ENCODE data around the gene ASB9. TPM values are rescaled to one million over a fixed set of nuclear protein-coding genes. Genes with fewer than 3 reads are reported as not detected.

The ASB9 gene
- total and polyA plus RNA-seq, 2 of the 8 experiments (the other 6 are each of a cell fraction or from before 2014, with no cell fraction given), result 0.54 to 1.2 TPM

DNA sequence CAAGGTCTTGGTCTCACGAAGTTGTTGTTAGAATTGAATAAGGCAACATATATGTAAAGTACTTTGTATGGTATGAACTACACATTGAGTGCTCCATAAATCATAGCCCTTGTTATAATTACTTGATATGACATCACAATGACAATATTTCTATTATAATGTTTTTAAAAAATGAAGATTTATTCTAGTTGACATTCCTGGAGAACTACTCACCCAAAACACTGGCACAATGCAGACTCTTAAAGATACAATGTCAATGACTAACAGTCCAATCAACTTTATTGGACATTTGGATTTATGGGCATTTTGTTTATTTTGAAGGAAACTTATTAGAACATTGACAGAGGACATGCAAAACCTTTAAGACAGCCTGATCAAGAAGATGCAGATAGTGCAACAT lies 55.3 kb downstream of the ASB9 start:
- H2BK15ac ChIP-seq (ENCODE audit: low read length), result no peak overlapping the region
- ChIA-PET CTCF (ENCODE audit: partially characterized antibody) (no interaction called here), POLR2A (ENCODE audit: partially characterized antibody) (no interaction called here)
- H3K79me2 ChIP-seq (ENCODE audit: control insufficient read depth in 1 of 2, insufficient read depth in 2 of 2, low read length in 2 of 2), result no peaks in the 10 kb centered on the region
- H3K36me3 ChIP-seq (ENCODE audit: control insufficient read depth in 2 of 4, insufficient read depth in 4 of 4, low read length in 3 of 4), result no peaks in the 10 kb centered on the region
- no peak overlapping the region for H2AK5ac ChIP-seq (ENCODE audit: low read depth, low read length)
- H3K4me1 ChIP-seq (replicated peaks in 1 of 4; ENCODE audit: control insufficient read depth in 3 of 4, insufficient read depth in 4 of 4, low read length in 3 of 4), result no peaks in the 10 kb centered on the region
- H3K9ac ChIP-seq (replicated peaks in 1 of 4; ENCODE audit: extremely low read depth in 1 of 4, low read depth in 3 of 4, low read length in 3 of 4), result no peak overlapping the region
- no peaks in the 10 kb centered on the region for H3K27me3 ChIP-seq (replicated peaks in 1 of 4; ENCODE audit: control insufficient read depth in 3 of 4, extremely low read depth in 1 of 4, insufficient read depth in 3 of 4, low read length in 3 of 4)
- no peak overlapping the region for H2AFZ ChIP-seq (ENCODE audit: low read length)
- DNase-seq (ENCODE audit: low read depth in 1 of 2, low spot score in 2 of 2), result no peak
- no peak overlapping the region for H4K5ac ChIP-seq (ENCODE audit: insufficient read length, low read depth, low read length)
- no peak overlapping the region for H3K4me3 ChIP-seq (ENCODE audit: extremely low read depth in 1 of 4, insufficient read depth in 2 of 4, low read depth in 3 of 4, low read length in 4 of 4)
- no peaks in the 10 kb centered on the region for H4K20me1 ChIP-seq (replicated peaks in 1 of 2; ENCODE audit: control insufficient read depth in 1 of 2, insufficient read depth in 2 of 2, low read length in 2 of 2)
- no peak overlapping the region for H2BK20ac ChIP-seq (ENCODE audit: low read length)
- no peak overlapping the region for H3K23ac ChIP-seq (ENCODE audit: insufficient read length)
- no peak overlapping the region for H4K8ac ChIP-seq (ENCODE audit: extremely low read depth, insufficient read depth, low read length)
- H4K91ac ChIP-seq (replicated peaks; ENCODE audit: insufficient read length, low read length), result no peak overlapping the region
- no peak overlapping the region for H2BK120ac ChIP-seq (replicated peaks; ENCODE audit: low read depth, low read length)
- no peak overlapping the region for H2BK12ac ChIP-seq (ENCODE audit: low read depth, low read length)
- 80% methylated on average over 1 of the region's 1 CpG; no CpG with 5 or more reads in 1 of the 2 experiments for WGBS, 2 experiments (ENCODE audit: extremely low coverage in 1 of 2, insufficient coverage in 1 of 2, insufficient read length in 1 of 2, insufficient replicate concordance in 2 of 2, low coverage in 1 of 2, low lambda C conversion rate in 2 of 2, missing lambda C conversion rate in 1 of 2)
- no peak for FAIRE-seq
- H3K79me1 ChIP-seq (ENCODE audit: low read depth, low read length), result no peaks in the 10 kb centered on the region
- H3K4me2 ChIP-seq (ENCODE audit: insufficient read depth in 1 of 2, low read depth in 2 of 2, low read length in 2 of 2), result no peak overlapping the region
- no peak overlapping the region for H3K56ac ChIP-seq (replicated peaks; ENCODE audit: insufficient read length, low read depth, low read length)
- no peak overlapping the region for H3K4ac ChIP-seq (replicated peaks; ENCODE audit: insufficient read length, low read depth, low read length)
- H3K9me3 ChIP-seq (ENCODE audit: insufficient read depth in 2 of 2, low read depth in 1 of 2, low read length in 1 of 2), result no peaks in the 10 kb centered on the region
- no peak overlapping the region for H3K14ac ChIP-seq (ENCODE audit: insufficient read length)
- no peak overlapping the region for H2BK5ac ChIP-seq (ENCODE audit: low read depth, low read length)
- no peaks in the 10 kb centered on the region for H3K23me2 ChIP-seq (ENCODE audit: low read depth, low read length)
- no peak overlapping the region for H3K27ac ChIP-seq (ENCODE audit: low read depth, low read length)
- no peak overlapping the region for H3K18ac ChIP-seq (ENCODE audit: extremely low read depth, low read length)
- no peak for TF ChIP-seq CHD7 (IDR thresholded peaks at IDR 0.05; ENCODE audit: insufficient replicate concordance, low read length)
